Subcutaneous abdominal adipose tissue (tissue), 5 donors: ENCODE results near the gene GUCD1.
A peak's percentile ranks its signal among the peaks of the same experiment; 100 is the strongest.
"Not testable (repeated sequence)": the region's sequence is repeated elsewhere in the genome, so short reads cannot be mapped to it uniquely, and the experiment has no call there.

Experiments
- H3K27ac ChIP-seq: one replicate; pipeline ENCODE4 v1.7.0; 2013; ENCODE audit warnings: low read depth, mild to moderate bottlenecking, inconsistent platforms, low read length, moderate library complexity
- H3K27me3 ChIP-seq, 5 donors: one replicate each; pipeline ENCODE4 v1.7.0; 2013; ENCODE audit warnings: low read length in 5 of 5, inconsistent platforms in 1 of 5; ENCODE audit not compliant: control insufficient read depth in 5 of 5, insufficient read depth in 4 of 5
- H3K36me3 ChIP-seq, 5 donors: one replicate each; pipeline ENCODE4 v1.7.0; 2013; ENCODE audit warnings: low read length in 5 of 5; ENCODE audit not compliant: control insufficient read depth in 5 of 5, insufficient read depth in 5 of 5
- H3K4me1 ChIP-seq, 5 donors: one replicate each; pipeline ENCODE4 v1.7.0; 2013; ENCODE audit warnings: low read length in 5 of 5, mild to moderate bottlenecking in 3 of 5, moderate library complexity in 1 of 5; ENCODE audit not compliant: control insufficient read depth in 5 of 5, insufficient read depth in 5 of 5
- H3K4me3 ChIP-seq, 5 donors: one replicate each; pipeline ENCODE4 v1.7.0; 2013; ENCODE audit warnings: low read length in 5 of 5, low read depth in 1 of 5
- H3K9ac ChIP-seq, 5 donors: one replicate each; pipeline ENCODE4 v1.7.0; 2013; ENCODE audit warnings: low read length in 5 of 5, mild to moderate bottlenecking in 4 of 5, moderate library complexity in 3 of 5
- H3K9me3 ChIP-seq, 5 donors: one replicate each; pipeline ENCODE4 v1.7.0; 2013; ENCODE audit warnings: low read length in 5 of 5; ENCODE audit not compliant: control insufficient read depth in 5 of 5
- donor health status: healthy.
- donor health status: healthy.
- donor health status: healthy.
- donor health status: healthy.
- donor health status: healthy.

GUCD1 gene

GRCh38 chr22:24554313-24555164 lies at the start of gene GUCD1:
GUCD1 (minus strand) TSS chr22:24555138; CDS start chr22:24554991, 147 bp downstream.
- H3K27me3 ChIP-seq, result no peaks in the 10 kb centered on the region
- H3K36me3 ChIP-seq, result peaks cover 12 to 43% (median 28%) of the 10 kb centered on the region in 5 donors
- no peaks in the 10 kb centered on the region for H3K9me3 ChIP-seq
- peak within 1 kb of the TSS; percentile 92 to 98 (median 96) for H3K9ac ChIP-seq
- peak within 1 kb of the TSS; percentile 98 for H3K27ac ChIP-seq
- peak within 1 kb of the TSS; percentile 81 to 99 (median 96) for H3K4me3 ChIP-seq
- H3K4me1 ChIP-seq, result peaks cover 19 to 58% (median 47%) of the 10 kb centered on the region in 5 donors

GRCh38 chr22:24603770-24604629 lies 49.1 kb upstream of the GUCD1 start:
- not testable (repeated sequence) for H3K27me3 ChIP-seq, H3K9ac ChIP-seq, H3K36me3 ChIP-seq, H3K9me3 ChIP-seq, H3K4me3 ChIP-seq, H3K4me1 ChIP-seq, H3K27ac ChIP-seq

- H3K4me1 ChIP-seq, H3K27ac ChIP-seq, H3K9me3 ChIP-seq, H3K9ac ChIP-seq, H3K27me3 ChIP-seq, H3K4me3 ChIP-seq, H3K36me3 ChIP-seq: not testable (repeated sequence)
Measured at GRCh38 chr22:24602847-24603769, 48.2 kb upstream of the GUCD1 start, which contains the start of gene GGT1. GGT1 (plus strand) TSS chr22:24603193; CDS start chr22:24611082, 7,889 bp downstream.

GRCh38 chr22:24602105-24602749 lies 47.3 kb upstream of the GUCD1 start:
- H3K4me1 ChIP-seq, H3K4me3 ChIP-seq, H3K9ac ChIP-seq, H3K27me3 ChIP-seq, H3K27ac ChIP-seq, H3K9me3 ChIP-seq, H3K36me3 ChIP-seq: not testable (repeated sequence)

GRCh38 chr22:24601217-24602104 lies 46.5 kb upstream of the GUCD1 start:
- Histone ChIP-seq H3K36me3 (no peaks in the 10 kb centered on the region), H3K4me1 (peaks cover 0 to 5% (median 0%) of the 10 kb centered on the region in 5 donors), H3K27me3 (no peaks in the 10 kb centered on the region), H3K27ac (no peak overlapping the region), H3K4me3 (no peak overlapping the region), H3K9me3 (no peaks in the 10 kb centered on the region), H3K9ac (no peak overlapping the region)

- not testable (repeated sequence) for H3K36me3 ChIP-seq, H3K4me3 ChIP-seq, H3K27me3 ChIP-seq, H3K9me3 ChIP-seq, H3K27ac ChIP-seq, H3K4me1 ChIP-seq, H3K9ac ChIP-seq
Measured at GRCh38 chr22:24599958-24600715, 45.2 kb upstream of the GUCD1 start.

GRCh38 chr22:24599514-24599913 lies 44.6 kb upstream of the GUCD1 start:
- Histone ChIP-seq H3K4me1 (peaks cover 0 to 5% (median 0%) of the 10 kb centered on the region in 5 donors), H3K4me3 (no peak overlapping the region), H3K36me3 (no peaks in the 10 kb centered on the region), H3K27ac (no peak overlapping the region), H3K27me3 (no peaks in the 10 kb centered on the region), H3K9ac (no peak overlapping the region), H3K9me3 (no peaks in the 10 kb centered on the region)

GRCh38 chr22:24597076-24597475 lies 42.1 kb upstream of the GUCD1 start:
- H3K9me3 ChIP-seq, H3K36me3 ChIP-seq, H3K27me3 ChIP-seq, H3K27ac ChIP-seq, H3K9ac ChIP-seq, H3K4me3 ChIP-seq: not testable (repeated sequence)
- H3K4me1 ChIP-seq, result peaks cover 0 to 16% (median 10%) of the 10 kb centered on the region in 5 donors
